Pancreas (tissue), 10 donors: ENCODE measurements around the gene RUNX1. TPM values are rescaled to one million over a fixed set of nuclear protein-coding genes. Genes with fewer than 3 reads are reported as not detected.

Source experiments
- ATAC-seq, 4 donors: fragments of 200-7000 bp; cut with Tn5 transposase; one replicate each; pipeline versions ENCODE4 v1.8.0 to v1.9.1; 2020; ENCODE audit warnings: mild to moderate bottlenecking in 4 of 4, moderate library complexity in 4 of 4
- DNase-seq, 6 donors: peaks; one replicate each; pipeline ENCODE4 v3.0.0-alpha.2; 2020
- FAIRE-seq: peaks from 2 replicates; lab custom pipeline; 2012; peaks lifted over from hg19 to GRCh38; lab: Jason Lieb, UNC
- H3K27ac ChIP-seq, 4 donors: fragments of 200-600 bp; sonication (generic); 1 replicate in 3 of 4; 2 replicates in 1 of 4; pipeline versions ENCODE4 v1.5.0 to v1.8.0; 2020
- H3K27me3 ChIP-seq, 4 donors: fragments of 200-600 bp; one replicate each; pipeline ENCODE4 v1.8.0; 2021
- H3K36me3 ChIP-seq, 3 donors: fragments of 200-600 bp; sonication (generic) in 1 of 3; one replicate each; pipeline versions ENCODE4 v1.5.0 to v1.8.0; 2020 to 2021
- H3K4me1 ChIP-seq, 3 donors: fragments of 200-600 bp; one replicate each; pipeline ENCODE4 v1.8.0; 2021
- H3K4me3 ChIP-seq, 4 donors: fragments of 200-600 bp; sonication (generic) in 2 of 4; one replicate each; pipeline versions ENCODE4 v1.5.0 to v1.8.0; 2020 to 2021
- H3K9me3 ChIP-seq, 4 donors: fragments of 200-600 bp; one replicate each; pipeline ENCODE4 v1.8.0; 2021
- WGBS, 2 donors: extraction: QIAGEN DNeasy Blood & Tissue Kit; methylation state at CpG; one replicate each; pipeline ENCODE4 v1.1.7; 2013; 5-methylcytosine and 5-hydroxymethylcytosine counted together
- intact Hi-C, 3 donors: fragments of 100-400 bp; cut with DNase I; formaldehyde crosslinking; loops; one replicate each; pipeline versions ENCODE4 v1.11.1 to v1.14.2; 2022
- polyA plus RNA-seq, 2 donors: library from polyadenylated mRNA; stranded (reverse); fragments of 200-250 nt; gene quantifications; one replicate each; pipeline ENCODE4 v1.2.3, GENCODE V29; 2013
- total RNA-seq, 6 donors: library from RNA; stranded (reverse); fragmentation: NEBNext Ultra II Directional in 4 of 6; extraction: Animal tissue kit (Norgen Biotek cat#: 25700) in 4 of 6; gene quantifications; one replicate each; pipeline versions ENCODE4 v1.2.1 to v1.2.4, GENCODE V29; 2021 to 2023
- TF ChIP-seq, protein P1 (sequence below), 4 donors: fragments of 200-600 bp; sonication (generic) in 3 of 4; IDR thresholded peaks; one replicate each; pipeline versions ENCODE4 v1.5.0 to v1.8.0; 2021; ENCODE audit warnings: antibody characterized with exemption in 4 of 4
- donor health status: healthy with polysubstance abuse.
- donor health status: DM: no; HTN: no; CAD: no; lungs with moderate emphysema.
- donor health status: DM: no; HTN: no; CAD: no.
- donor health status: control.
- donor health status: control.
- donor health status: Bipolar disorder and iron deficiency.
- donor health status: DM: yes; HTN: yes; CAD: no.
- donor health status: DM: no; HTN: no; CAD: no.
- donor health status: DM: no; HTN: no; CAD: no.
- donor health status: DM: yes; HTN: yes; CAD: no.

Gene RUNX1
- total and polyA plus RNA-seq, 8 donors = 2.1 to 38.2 (median 4.5) TPM

GRCh38 chr21:34905218-34905537, 143.9 kb downstream of the RUNX1 start:
- 70 to 83% methylated on average over 4 of the region's 4 CpGs for WGBS, 2 donors

GRCh38 chr21:34904526-34905217, 144.4 kb downstream of the RUNX1 start:
- peaks cover 0 to 3% (median 0%) of the 10 kb centered on the region in 4 donors for H3K27me3 ChIP-seq
- H3K4me1 ChIP-seq = peaks cover 0 to 2% (median 0%) of the 10 kb centered on the region in 3 donors
- H3K4me3 ChIP-seq = no peak overlapping the region
- no peaks in the 10 kb centered on the region for H3K36me3 ChIP-seq
- TF ChIP-seq, protein P1, sequence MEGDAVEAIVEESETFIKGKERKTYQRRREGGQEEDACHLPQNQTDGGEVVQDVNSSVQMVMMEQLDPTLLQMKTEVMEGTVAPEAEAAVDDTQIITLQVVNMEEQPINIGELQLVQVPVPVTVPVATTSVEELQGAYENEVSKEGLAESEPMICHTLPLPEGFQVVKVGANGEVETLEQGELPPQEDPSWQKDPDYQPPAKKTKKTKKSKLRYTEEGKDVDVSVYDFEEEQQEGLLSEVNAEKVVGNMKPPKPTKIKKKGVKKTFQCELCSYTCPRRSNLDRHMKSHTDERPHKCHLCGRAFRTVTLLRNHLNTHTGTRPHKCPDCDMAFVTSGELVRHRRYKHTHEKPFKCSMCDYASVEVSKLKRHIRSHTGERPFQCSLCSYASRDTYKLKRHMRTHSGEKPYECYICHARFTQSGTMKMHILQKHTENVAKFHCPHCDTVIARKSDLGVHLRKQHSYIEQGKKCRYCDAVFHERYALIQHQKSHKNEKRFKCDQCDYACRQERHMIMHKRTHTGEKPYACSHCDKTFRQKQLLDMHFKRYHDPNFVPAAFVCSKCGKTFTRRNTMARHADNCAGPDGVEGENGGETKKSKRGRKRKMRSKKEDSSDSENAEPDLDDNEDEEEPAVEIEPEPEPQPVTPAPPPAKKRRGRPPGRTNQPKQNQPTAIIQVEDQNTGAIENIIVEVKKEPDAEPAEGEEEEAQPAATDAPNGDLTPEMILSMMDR (IDR thresholded peaks at IDR 0.05) = no peak
- no peaks in the 10 kb centered on the region for H3K9me3 ChIP-seq
- intact Hi-C loops = no loop called here
- DNase-seq (no peak), FAIRE-seq (no peak), ATAC-seq (no peak)
- WGBS, 2 donors = 70 to 81% methylated on average over 8 of the region's 8 CpGs
- no peak overlapping the region for H3K27ac ChIP-seq

More at GRCh38 chr21:34905218-34905537, 143.9 kb downstream of the RUNX1 start:
- no peaks in the 10 kb centered on the region for H3K9me3 ChIP-seq
- DNase-seq (no peak), FAIRE-seq (no peak), ATAC-seq (no peak)
- H3K27ac ChIP-seq = no peak overlapping the region
- TF ChIP-seq, protein P1 (IDR thresholded peaks at IDR 0.05) = no peak
- H3K36me3 ChIP-seq = no peaks in the 10 kb centered on the region
- intact Hi-C loops = no loop called here
- H3K4me3 ChIP-seq = no peak overlapping the region
- peaks cover 0 to 3% (median 0%) of the 10 kb centered on the region in 4 donors for H3K27me3 ChIP-seq
- H3K4me1 ChIP-seq = peaks cover 0 to 2% (median 0%) of the 10 kb centered on the region in 3 donors

GRCh38 chr21:34900376-34900775, 148.7 kb downstream of the RUNX1 start:
- FAIRE-seq (no peak), ATAC-seq (no peak)
- no peak overlapping the region for H3K27ac ChIP-seq

GRCh38 chr21:34899760-34900159, 149.3 kb downstream of the RUNX1 start:
- Histone ChIP-seq H3K36me3 (no peaks in the 10 kb centered on the region), H3K4me1 (no peaks in the 10 kb centered on the region), H3K27me3 (peaks cover 0 to 3% (median 0%) of the 10 kb centered on the region in 4 donors), H3K4me3 (no peak overlapping the region), H3K9me3 (no peaks in the 10 kb centered on the region), H3K27ac (no peak overlapping the region)
- ATAC-seq (no peak), DNase-seq (no peak), FAIRE-seq (no peak)
- intact Hi-C loops = no loop called here
- TF ChIP-seq, protein P1 (IDR thresholded peaks at IDR 0.05) = no peak
- 54 to 100% methylated on average over 1 of the region's 1 CpG for WGBS, 2 donors

More at GRCh38 chr21:34900376-34900775, 148.7 kb downstream of the RUNX1 start:
- WGBS, 2 donors = 78 to 83% methylated on average over 2 of the region's 2 CpGs
- H3K4me1 ChIP-seq = no peaks in the 10 kb centered on the region
- no peak for DNase-seq
- peaks cover 0 to 3% (median 0%) of the 10 kb centered on the region in 4 donors for H3K27me3 ChIP-seq
- TF ChIP-seq, protein P1 (IDR thresholded peaks at IDR 0.05) = no peak
- H3K36me3 ChIP-seq = no peaks in the 10 kb centered on the region
- no peaks in the 10 kb centered on the region for H3K9me3 ChIP-seq
- intact Hi-C loops = no loop called here
- no peak overlapping the region for H3K4me3 ChIP-seq

DNA sequence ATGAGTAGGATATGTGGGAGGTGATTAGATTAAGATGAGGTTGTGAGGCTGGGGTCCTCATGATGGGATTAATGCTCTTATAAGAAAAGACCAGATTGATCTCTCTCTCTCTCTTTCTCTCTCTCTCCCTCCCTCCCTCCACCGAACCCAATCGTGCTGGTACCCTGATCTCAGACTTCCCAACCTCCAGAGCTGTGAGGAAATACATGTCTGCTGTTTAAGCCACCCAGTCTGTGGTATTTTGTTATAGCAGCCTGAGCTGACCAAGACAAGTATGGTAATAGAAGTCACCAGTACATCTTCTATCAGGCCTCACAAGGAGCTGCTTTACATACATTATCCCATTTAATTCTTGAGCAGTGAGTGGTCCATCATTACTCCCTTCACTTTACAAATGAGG, 149.8 kb downstream of the RUNX1 start:
- 68 to 79% methylated on average over 2 of the region's 2 CpGs for WGBS, 2 donors
- intact Hi-C loops = no loop called here
- no peak overlapping the region for H3K4me3 ChIP-seq

More for the DNA sequence above, 149.8 kb downstream of the RUNX1 start:
- Histone ChIP-seq H3K36me3 (no peaks in the 10 kb centered on the region), H3K4me1 (no peaks in the 10 kb centered on the region), H3K27ac (no peak overlapping the region), H3K27me3 (peaks cover 0 to 3% (median 1%) of the 10 kb centered on the region in 4 donors), H3K9me3 (no peaks in the 10 kb centered on the region)
- TF ChIP-seq, protein P1 (IDR thresholded peaks at IDR 0.05) = no peak
- DNase-seq = no peak
- FAIRE-seq = no peak
- ATAC-seq = no peak
